Measurements from ENCODE around the gene ANXA11.
"Not testable (repeated sequence)": the region's sequence is repeated elsewhere in the genome, so short reads cannot be mapped to it uniquely, and the experiment has no call there.

Gene ANXA11

DNA sequence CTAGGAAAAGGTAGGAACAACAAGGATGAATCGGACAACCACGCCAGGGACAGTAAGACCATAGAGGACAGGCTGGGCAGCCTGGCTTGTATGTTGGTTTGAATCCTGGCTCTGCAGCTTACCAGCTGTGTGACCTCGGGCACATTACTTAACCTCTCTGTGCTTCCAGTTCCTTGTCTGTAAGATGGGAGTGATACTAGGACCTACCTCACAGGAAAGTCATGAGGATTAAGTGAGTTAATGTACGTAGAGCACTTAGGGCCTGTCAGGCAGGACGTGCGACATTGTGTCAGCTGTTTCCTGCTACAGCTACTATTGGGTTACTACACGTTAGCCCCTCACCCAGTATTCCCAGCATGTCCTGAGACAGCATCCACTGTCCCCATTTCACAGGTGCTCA is 40.7 kb downstream of the ANXA11 start:
- no peak for DNase-seq

- DNase-seq = peak; percentile 78
These were observed 41.5 kb downstream of the ANXA11 start for GRCh38 chr10:80163741-80164341.

DNA sequence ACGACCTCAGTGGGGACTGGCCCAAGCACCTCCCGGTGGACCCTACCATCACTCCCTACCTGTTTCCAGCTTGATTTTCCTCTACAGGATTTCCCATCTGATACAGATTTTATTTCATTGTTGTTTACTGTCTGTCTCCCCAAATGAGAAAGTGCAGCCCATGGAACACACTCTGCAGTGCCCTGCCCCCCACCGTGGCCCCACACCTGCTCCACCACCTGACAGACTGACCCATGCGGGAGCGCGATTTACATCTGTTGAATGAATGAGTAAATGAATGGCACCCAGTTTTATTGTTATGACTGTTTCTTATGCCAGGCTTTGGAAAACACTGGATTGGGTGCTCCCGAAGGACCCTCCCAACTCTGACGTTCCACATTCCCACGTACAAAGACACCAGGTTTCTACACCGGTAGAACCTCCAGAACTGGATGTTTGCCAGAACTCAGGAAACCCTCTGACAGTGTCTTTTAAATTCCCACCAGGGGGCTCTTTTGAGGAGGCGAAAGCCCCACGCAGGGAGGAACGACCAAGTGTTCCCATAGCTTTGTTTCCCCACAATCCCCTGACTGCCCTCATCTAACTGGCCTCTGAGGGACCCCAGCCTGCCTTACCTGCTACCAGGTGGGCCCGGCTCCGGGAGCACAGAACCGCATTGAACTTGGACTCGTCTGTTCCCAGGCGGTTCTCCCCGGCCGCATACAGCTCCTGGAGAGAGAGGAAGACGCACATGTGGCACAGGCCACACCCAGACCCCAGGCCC is 43.8 kb downstream of the ANXA11 start:
- no peak for DNase-seq

GRCh38 chr10:80160361-80161320 is 44.7 kb downstream of the ANXA11 start:
- DNase-seq = no peak

GRCh38 chr10:80159166-80159873 is 46.0 kb downstream of the ANXA11 start:
- DNase-seq = no peak

GRCh38 chr10:80158598-80159127 is 46.7 kb downstream of the ANXA11 start:
- peak; percentile 92 for DNase-seq

DNA sequence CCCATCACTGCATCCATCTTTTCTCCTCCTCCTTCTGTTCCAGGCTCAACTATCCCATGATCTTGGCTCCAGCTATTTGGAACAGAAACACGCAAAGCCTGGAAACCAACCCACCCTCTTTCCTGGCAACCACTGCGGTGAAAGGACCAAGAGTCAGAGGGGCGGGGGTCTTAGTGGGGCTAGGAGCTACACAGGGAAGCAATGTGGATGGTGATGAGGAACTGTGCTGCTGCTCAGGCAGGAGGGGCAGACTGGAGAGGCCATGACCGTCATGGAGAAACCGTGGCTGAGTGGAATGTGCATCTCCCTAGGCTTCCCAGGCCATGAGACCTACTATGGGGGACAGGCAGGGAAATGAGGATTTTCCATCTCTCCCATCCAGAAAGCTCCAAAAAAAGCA is 47.2 kb downstream of the ANXA11 start:
- DNase-seq = no peak

DNA sequence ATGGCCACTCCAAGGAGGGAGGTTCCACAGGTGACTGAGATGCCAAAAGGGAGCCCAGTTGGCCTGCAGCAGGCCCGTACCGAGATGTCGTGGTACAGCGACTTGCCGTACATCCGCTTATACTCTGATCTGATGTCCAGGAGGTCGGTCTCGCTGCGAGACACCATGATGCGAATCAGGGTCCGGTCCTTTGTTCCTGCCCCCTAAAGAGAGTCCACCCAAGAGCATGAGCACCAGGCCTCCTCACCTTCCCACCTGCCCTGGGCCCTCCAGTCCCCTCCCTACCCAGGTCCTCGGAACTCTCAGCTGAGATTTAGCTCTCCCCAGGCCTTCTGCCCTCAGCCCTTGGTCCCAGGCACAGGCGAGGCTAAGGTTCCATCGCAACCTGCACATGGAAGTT is 47.8 kb downstream of the ANXA11 start:
- no peak for DNase-seq

- DNase-seq = no peak
These were observed 49.1 kb downstream of the ANXA11 start for GRCh38 chr10:80156216-80156615.

DNA sequence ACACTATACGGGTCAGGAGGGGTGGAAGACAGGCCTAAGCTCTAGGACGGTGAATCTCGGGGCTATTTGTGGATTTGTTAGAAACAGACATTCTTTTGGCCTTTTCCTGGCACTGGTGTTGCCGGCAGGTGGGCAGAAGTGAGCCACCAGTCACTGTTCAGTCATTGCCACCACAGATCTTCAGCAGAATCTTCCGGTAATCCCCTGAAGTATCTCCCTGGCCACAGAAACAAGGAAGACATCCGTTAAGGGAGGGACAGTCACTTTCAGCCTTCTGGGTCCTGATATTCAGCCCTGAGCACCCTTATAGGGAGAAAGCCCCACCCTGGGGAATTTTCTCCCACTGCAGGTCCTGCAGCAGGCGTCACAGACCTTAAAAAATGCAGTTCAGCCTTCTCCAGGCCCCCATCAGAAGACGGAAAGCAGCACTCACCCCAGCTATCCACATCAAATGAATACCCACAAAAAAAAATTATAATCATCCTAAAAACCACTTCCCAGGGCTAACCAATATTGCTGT is 49.6 kb downstream of the ANXA11 start:
- no peak for DNase-seq

GRCh38 chr10:80154978-80155695 is 50.2 kb downstream of the ANXA11 start:
- peak; percentile 66 for DNase-seq

DNA sequence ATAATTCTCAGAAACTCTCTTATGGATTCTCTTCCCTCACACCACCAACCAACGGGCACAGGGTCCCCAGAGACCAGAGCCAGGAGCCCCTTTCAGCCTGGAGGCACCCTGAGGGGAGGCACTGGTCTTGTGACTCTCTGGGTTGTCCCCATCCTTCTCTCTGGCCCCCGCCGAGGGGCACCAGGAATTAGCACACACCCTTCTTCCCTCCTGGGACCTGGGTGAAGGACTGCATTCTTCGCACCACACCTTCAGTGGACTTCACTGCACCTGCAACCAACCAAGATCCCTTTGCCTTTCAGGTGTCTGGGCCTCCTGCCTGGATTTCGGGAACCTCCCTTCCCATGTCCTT is 50.7 kb downstream of the ANXA11 start:
- no peak for DNase-seq

DNA sequence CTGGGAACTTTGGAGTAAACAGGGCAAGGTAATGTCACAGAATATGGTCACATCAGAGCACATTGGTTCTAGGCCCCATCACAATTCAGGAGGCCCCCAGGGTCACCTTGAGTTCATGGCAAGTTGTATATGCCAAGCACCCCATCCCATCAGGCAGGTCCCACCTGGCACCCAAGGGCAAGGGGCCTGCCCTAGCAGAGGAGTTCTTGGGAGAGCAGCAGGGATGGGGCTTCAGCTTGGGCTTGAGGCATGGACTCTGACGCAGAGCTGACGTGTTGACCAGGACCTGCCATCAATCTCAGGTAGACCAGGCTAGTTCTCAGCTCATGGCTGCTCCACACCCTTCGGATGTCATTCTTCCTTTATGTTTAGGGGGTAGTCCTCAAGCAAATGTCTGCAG is 51.9 kb downstream of the ANXA11 start:
- no peak for DNase-seq

DNA sequence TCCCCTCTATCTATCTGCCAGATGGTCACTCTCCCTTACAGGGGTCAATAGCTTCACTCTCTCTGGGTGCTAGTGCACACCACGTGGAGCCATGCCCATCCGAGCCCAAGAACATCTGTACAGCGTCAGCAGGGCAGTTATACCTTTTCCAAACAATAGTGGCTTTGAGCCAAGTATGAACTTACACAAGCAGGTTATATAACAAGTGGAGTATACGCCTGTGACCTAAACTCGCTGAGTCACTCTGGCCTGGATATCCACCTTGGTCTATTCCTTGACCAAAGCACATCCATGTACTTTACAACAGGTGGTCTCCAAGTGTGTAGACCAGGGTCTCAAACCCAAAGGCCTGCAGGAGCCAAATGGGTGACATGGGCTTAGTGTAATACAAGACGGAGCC is 52.5 kb downstream of the ANXA11 start:
- DNase-seq = no peak

DNA sequence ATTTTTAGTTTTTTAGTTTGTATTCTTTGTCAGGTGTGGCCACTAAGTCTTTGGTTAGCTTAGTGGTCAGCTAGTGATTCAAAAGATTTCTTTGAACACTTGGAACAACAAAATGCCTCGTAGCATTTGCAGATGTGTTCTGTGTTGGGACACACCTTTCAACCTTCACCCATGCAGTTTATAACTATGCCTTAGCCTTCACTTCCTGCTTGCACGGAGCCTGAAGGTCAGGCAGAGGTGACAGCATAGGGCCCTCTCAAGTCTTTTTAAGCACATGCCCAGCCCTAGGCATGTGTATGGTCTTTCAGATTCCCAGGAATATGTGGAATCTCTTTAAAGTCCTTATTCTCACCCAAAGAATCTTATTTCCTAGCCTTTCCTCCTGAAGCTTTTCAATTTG is 55.2 kb downstream of the ANXA11 start:
- DNase-seq = no peak

- no peak for DNase-seq
These were observed 56.2 kb downstream of the ANXA11 start for GRCh38 chr10:80149123-80149522.

DNA sequence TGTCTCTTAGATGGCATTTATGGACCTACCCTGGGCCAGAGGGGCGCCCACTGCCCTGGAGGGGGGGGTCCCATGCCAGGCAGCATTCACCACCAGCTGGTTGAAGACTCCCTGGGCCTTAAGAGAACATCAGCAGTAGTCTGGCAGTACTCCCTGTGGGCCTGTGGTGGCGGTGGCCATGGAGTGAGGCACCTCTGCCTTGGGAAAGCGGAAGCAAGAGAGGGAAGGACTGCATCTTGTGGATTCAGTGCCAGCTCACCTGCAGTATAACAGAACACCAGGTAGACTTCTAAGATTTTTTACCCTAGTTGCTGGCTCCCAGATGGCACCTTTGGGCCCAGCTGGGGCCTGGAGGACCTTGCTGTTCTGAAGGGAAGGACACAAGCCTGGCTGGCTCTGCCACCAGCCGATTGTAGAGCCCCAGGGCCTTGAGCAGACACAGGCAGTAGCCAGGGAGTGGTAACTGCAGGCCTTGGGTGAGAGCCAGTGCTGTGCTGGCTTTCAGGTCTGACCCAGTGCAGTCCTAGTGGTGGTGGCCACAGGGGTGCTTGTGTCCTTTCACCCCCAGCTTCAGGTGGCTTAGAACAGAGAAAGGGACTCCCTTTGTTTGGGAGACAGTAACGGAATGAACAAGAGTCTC is 57.1 kb downstream of the ANXA11 start:
- no peak for DNase-seq

GRCh38 chr10:80146918-80147317 is 58.4 kb downstream of the ANXA11 start:
- DNase-seq = no peak

- not testable (repeated sequence) for DNase-seq
These were observed 59.7 kb downstream of the ANXA11 start for GRCh38 chr10:80145406-80146308.

- DNase-seq = no peak
These were observed 60.6 kb downstream of the ANXA11 start for GRCh38 chr10:80144696-80145131.

Measured in T1000 (cell line).